Transverse colon (tissue), 4 donors: Measurements from ENCODE around the gene PNKP. TPM values are rescaled to one million over a fixed set of nuclear protein-coding genes. Genes with fewer than 3 reads are reported as not detected.

Experiments used
- DNase-seq: peaks from one replicate; pipeline ENCODE4 v3.0.0-alpha.2; 2019
- H3K27ac ChIP-seq, 4 donors: fragments of 200-600 bp; sonication (generic); 2 replicates each; pipeline ENCODE4 v1.5.1; 2016 to 2018; ENCODE audit warnings: inconsistent platforms in 4 of 4
- H3K27me3 ChIP-seq: fragments of 200-600 bp; sonication (generic); 2 replicates; pipeline ENCODE4 v1.5.1; 2017; ENCODE audit warnings: inconsistent platforms
- H3K36me3 ChIP-seq, 4 donors: fragments of 200-600 bp; sonication (generic); 2 replicates each; pipeline ENCODE4 v1.5.1; 2017 to 2019; ENCODE audit warnings: inconsistent platforms in 4 of 4
- H3K4me1 ChIP-seq, 4 donors: fragments of 200-600 bp; sonication (generic); 2 replicates each; pipeline ENCODE4 v1.5.1; 2017 to 2020; ENCODE audit warnings: inconsistent platforms in 4 of 4
- H3K4me3 ChIP-seq, 4 donors: fragments of 200-600 bp; sonication (generic); 1 replicate in 1 of 4; 2 replicates in 3 of 4; pipeline versions ENCODE4 v1.5.1 to v1.6.1; 2017 to 2019; ENCODE audit warnings: inconsistent platforms in 4 of 4
- H3K9me3 ChIP-seq, 2 donors: fragments of 200-600 bp; sonication (generic); 2 replicates each; pipeline ENCODE4 v1.5.1; 2017 to 2019; ENCODE audit warnings: inconsistent platforms in 2 of 2
- CTCF ChIP-seq, 5 experiments: fragments of 200-600 bp in 3 of 5; fragments of 450-650 bp in 2 of 5; sonication (generic) in 3 of 5; IDR thresholded peaks; 1 replicate in 2 of 5; 2 replicates in 3 of 5; pipeline ENCODE4 v1.5.1; 2016 to 2017; ENCODE audit warnings: antibody characterized with exemption in 5 of 5, inconsistent platforms in 3 of 5, mild to moderate bottlenecking in 2 of 5, moderate library complexity in 1 of 5
- EP300 ChIP-seq: sonication (generic); formaldehyde crosslinking; IDR thresholded peaks from one replicate; pipeline ENCODE4 v1.6.1; 2017; ENCODE audit warnings: antibody characterized with exemption, low read depth
- POLR2A ChIP-seq: fragments of 450-650 bp; IDR thresholded peaks from one replicate; pipeline ENCODE4 v1.6.1; 2016; ENCODE audit warnings: antibody characterized with exemption, mild to moderate bottlenecking, moderate library complexity
- POLR2AphosphoS5 ChIP-seq, 3 donors: sonication (generic); formaldehyde crosslinking; IDR thresholded peaks; one replicate each; pipeline ENCODE4 v1.6.1; 2016; ENCODE audit warnings: antibody characterized with exemption in 3 of 3
- WGBS, 2 donors: methylation state at CpG; one replicate each; pipeline ENCODE4 v1.1.5; 2018; ENCODE audit warnings: low coverage in 1 of 2; 5-methylcytosine and 5-hydroxymethylcytosine counted together
- in situ Hi-C, 4 donors: fragments of 200-750 bp; cut with MboI; loops; one replicate each; pipeline versions ENCODE4 v1.15.0 to v1.15.1; 2017; ENCODE audit warnings: low sequenced_read_pairs in 3 of 4, low pct_ligation_motif_present in 1 of 4, low pct_unique_long_range_greater_than_20kb in 1 of 4
- intact Hi-C: fragments of 100-400 bp; cut with DNase I; formaldehyde crosslinking; loops from one replicate; pipeline ENCODE4 v1.15.1; 2023; ENCODE audit warnings: low total_unique reads
- total RNA-seq, 4 donors: library from RNA; depleted of rRNA; stranded (reverse); fragments of >200 nt; gene quantifications; one replicate each; pipeline ENCODE4 v1.1.0, GENCODE V29; 2016

The PNKP gene
- total RNA-seq, 4 donors from 2014 or later: 60.8 to 128 (median 99.6) TPM

- intact Hi-C loops: no loop called here
- no peaks in the 10 kb centered on the region for H3K4me1 ChIP-seq
These were observed 34.8 kb downstream of the PNKP start for GRCh38 chr19:49832556-49832955.

GRCh38 chr19:49831592-49831991, 35.8 kb downstream of the PNKP start:
- Histone ChIP-seq H3K36me3 (peaks cover 0 to 32% (median 10%) of the 10 kb centered on the region in 4 donors), H3K4me3 (no peak overlapping the region), H3K9me3 (no peaks in the 10 kb centered on the region), H3K27me3 (no peaks in the 10 kb centered on the region), H3K4me1 (no peaks in the 10 kb centered on the region), H3K27ac (no peak overlapping the region)
- TF ChIP-seq EP300 (no peak), POLR2A (no peak), CTCF (IDR thresholded peaks at IDR 0.05) (no peak), POLR2AphosphoS5 (IDR thresholded peaks at IDR 0.05) (no peak)
- intact Hi-C loops (no loop called here), in situ Hi-C loops (no loop called here)
- WGBS, 2 donors: 93 to 100% methylated on average over 2 to 6 of the region's 8 CpGs
- no peak for DNase-seq

More at GRCh38 chr19:49832556-49832955, 34.8 kb downstream of the PNKP start:
- H3K4me3 ChIP-seq: no peak overlapping the region
- no peak for DNase-seq
- WGBS, 2 donors: 74 to 75% methylated on average over 3 to 9 of the region's 9 CpGs
- in situ Hi-C loops: no loop called here
- no peak overlapping the region for H3K27ac ChIP-seq
- H3K9me3 ChIP-seq: no peaks in the 10 kb centered on the region
- TF ChIP-seq POLR2A (no peak), EP300 (no peak), POLR2AphosphoS5 (IDR thresholded peaks at IDR 0.05) (no peak), CTCF (IDR thresholded peaks at IDR 0.05) (no peak)
- peaks cover 0 to 32% (median 10%) of the 10 kb centered on the region in 4 donors for H3K36me3 ChIP-seq
- no peaks in the 10 kb centered on the region for H3K27me3 ChIP-seq

GRCh38 chr19:49830766-49831165, 36.6 kb downstream of the PNKP start:
- Histone ChIP-seq H3K36me3 (peaks cover 0 to 25% (median 10%) of the 10 kb centered on the region in 4 donors), H3K4me1 (no peaks in the 10 kb centered on the region), H3K9me3 (no peaks in the 10 kb centered on the region), H3K27ac (no peak overlapping the region), H3K4me3 (no peak overlapping the region), H3K27me3 (no peaks in the 10 kb centered on the region)
- intact Hi-C loops (no loop called here), in situ Hi-C loops (no loop called here)
- no peak for TF ChIP-seq EP300
- WGBS, 2 donors: 95% methylated on average over 8 of the region's 12 CpGs; no CpG with 5 or more reads in 1 of the 2 donors
- DNase-seq: no peak

GRCh38 chr19:49829721-49830120, 37.7 kb downstream of the PNKP start:
- no peak for DNase-seq
- no peak overlapping the region for H3K4me3 ChIP-seq
- H3K9me3 ChIP-seq: no peaks in the 10 kb centered on the region
- TF ChIP-seq POLR2AphosphoS5 (IDR thresholded peaks at IDR 0.05) (no peak), POLR2A (no peak), EP300 (no peak), CTCF (IDR thresholded peaks at IDR 0.05) (no peak)
- 94% methylated on average over 18 of the region's 18 CpGs; no CpG with 5 or more reads in 1 of the 2 donors for WGBS, 2 donors
- intact Hi-C loops: no loop called here
- H3K4me1 ChIP-seq: no peaks in the 10 kb centered on the region
- H3K27ac ChIP-seq: no peak overlapping the region
- in situ Hi-C loops: no loop called here
- H3K36me3 ChIP-seq: peaks cover 0 to 24% (median 7%) of the 10 kb centered on the region in 4 donors
- H3K27me3 ChIP-seq: no peaks in the 10 kb centered on the region

- WGBS, 2 donors: 92% methylated on average over 8 of the region's 8 CpGs; no CpG with 5 or more reads in 1 of the 2 donors
- H3K36me3 ChIP-seq: peaks cover 0 to 20% (median 7%) of the 10 kb centered on the region in 4 donors
- in situ Hi-C loops: no loop called here
These were observed 38.2 kb downstream of the PNKP start for GRCh38 chr19:49829200-49829599.

More at GRCh38 chr19:49829200-49829599, 38.2 kb downstream of the PNKP start:
- no peaks in the 10 kb centered on the region for H3K9me3 ChIP-seq
- H3K27ac ChIP-seq: no peak overlapping the region
- no peak for DNase-seq
- H3K4me1 ChIP-seq: no peaks in the 10 kb centered on the region
- H3K4me3 ChIP-seq: no peak overlapping the region
- H3K27me3 ChIP-seq: no peaks in the 10 kb centered on the region
- TF ChIP-seq POLR2AphosphoS5 (IDR thresholded peaks at IDR 0.05) (no peak), CTCF (IDR thresholded peaks at IDR 0.05) (no peak), POLR2A (no peak)
- intact Hi-C loops: no loop called here
